Left lung (tissue), 10 donors: ENCODE results near the gene DCUN1D2. TPM values are rescaled to one million over a fixed set of nuclear protein-coding genes. Genes with fewer than 3 reads are reported as not detected.

Source experiments
- ATAC-seq: fragments of 200-7000 bp; cut with Tn5 transposase; one replicate; pipeline ENCODE4 v1.9.1; 2020; ENCODE audit warnings: moderate library complexity
- DNase-seq, 4 donors: peaks; one replicate each; pipeline ENCODE4 v3.0.0-alpha.2; 2013 to 2020
- H3K27ac ChIP-seq, 2 donors: fragments of 200-600 bp; sonication (generic) in 1 of 2; one replicate each; pipeline versions ENCODE4 v1.5.0 to v1.8.0; 2020 to 2021
- H3K27me3 ChIP-seq, 2 donors: fragments of 200-600 bp; sonication (generic) in 1 of 2; one replicate each; pipeline versions ENCODE4 v1.5.0 to v1.8.0; 2020 to 2021
- H3K36me3 ChIP-seq, 2 donors: fragments of 200-600 bp; sonication (generic) in 1 of 2; one replicate each; pipeline versions ENCODE4 v1.5.0 to v1.8.0; 2020 to 2021
- H3K4me1 ChIP-seq, 2 donors: fragments of 200-600 bp; one replicate each; pipeline ENCODE4 v1.8.0; 2021
- H3K4me3 ChIP-seq, 2 donors: fragments of 200-600 bp; sonication (generic) in 1 of 2; one replicate each; pipeline versions ENCODE4 v1.5.0 to v1.8.0; 2020 to 2021; ENCODE audit warnings: mild to moderate bottlenecking in 1 of 2
- H3K9me3 ChIP-seq, 2 donors: fragments of 200-600 bp; sonication (generic) in 1 of 2; one replicate each; pipeline versions ENCODE4 v1.5.0 to v1.8.0; 2020 to 2021
- CTCF ChIP-seq, 2 donors: fragments of 200-600 bp; sonication (generic) in 1 of 2; IDR thresholded peaks; one replicate each; pipeline versions ENCODE4 v1.5.0 to v1.8.0; 2021; ENCODE audit warnings: antibody characterized with exemption in 2 of 2
- intact Hi-C, 2 donors: fragments of 100-400 bp; cut with DNase I; formaldehyde crosslinking; loops; one replicate each; pipeline versions ENCODE4 v1.11.2 to v1.14.2; 2022
- polyA plus RNA-seq, 6 donors: library from polyadenylated mRNA; unstranded; fragments of 120-200 nt; gene quantifications; one replicate each; pipeline ENCODE4 v1.2.1, GENCODE V29; 2013; ENCODE audit not compliant: insufficient read length in 6 of 6
- total RNA-seq, 2 donors: library from RNA; stranded (reverse); fragmentation: NEBNext Ultra II Directional; extraction: Animal tissue kit (Norgen Biotek cat#: 25700); gene quantifications; one replicate each; pipeline ENCODE4 v1.2.1, GENCODE V29; 2021
- donor health status: DM: no; HTN: yes; CAD: no.
- donor health status: DM: no; HTN: no; CAD: no.

DCUN1D2 gene
- total and polyA plus RNA-seq, 8 donors, result 10.3 to 26.3 (median 19.2) TPM

GRCh38 chr13:113470073-113470472, 20.4 kb downstream of the DCUN1D2 start:
- H3K36me3 ChIP-seq, result peaks cover 0 to 49% of the 10 kb centered on the region in 2 donors
- ATAC-seq (no peak), DNase-seq (no peak)
- no peaks in the 10 kb centered on the region for H3K9me3 ChIP-seq
- no peaks in the 10 kb centered on the region for H3K27me3 ChIP-seq
- intact Hi-C loops, result no loop called here
- no peak for TF ChIP-seq CTCF (IDR thresholded peaks at IDR 0.05)
- H3K27ac ChIP-seq, result no peak overlapping the region
- peaks cover 0 to 18% of the 10 kb centered on the region in 2 donors for H3K4me1 ChIP-seq
- no peak overlapping the region for H3K4me3 ChIP-seq

GRCh38 chr13:113469582-113469981, 20.9 kb downstream of the DCUN1D2 start:
- intact Hi-C loops, result no loop called here
- H3K4me1 ChIP-seq, result peaks cover 0 to 15% of the 10 kb centered on the region in 2 donors

GRCh38 chr13:113468472-113469201, 21.9 kb downstream of the DCUN1D2 start:
- intact Hi-C loops, result no loop called here
- no peak for DNase-seq
- Histone ChIP-seq H3K9me3 (no peaks in the 10 kb centered on the region), H3K27me3 (no peaks in the 10 kb centered on the region), H3K4me1 (peaks cover 0 to 6% of the 10 kb centered on the region in 2 donors), H3K36me3 (peaks cover 0 to 47% of the 10 kb centered on the region in 2 donors), H3K27ac (no peak overlapping the region), H3K4me3 (no peak overlapping the region)
- no peak for ATAC-seq
- TF ChIP-seq CTCF (IDR thresholded peaks at IDR 0.05), result no peak

More at GRCh38 chr13:113469582-113469981, 20.9 kb downstream of the DCUN1D2 start:
- no peak for ATAC-seq
- Histone ChIP-seq H3K27me3 (no peaks in the 10 kb centered on the region), H3K9me3 (no peaks in the 10 kb centered on the region), H3K4me3 (no peak overlapping the region), H3K27ac (no peak overlapping the region), H3K36me3 (peaks cover 0 to 49% of the 10 kb centered on the region in 2 donors)
- no peak for TF ChIP-seq CTCF (IDR thresholded peaks at IDR 0.05)
- DNase-seq, result no peak

GRCh38 chr13:113468029-113468428, 22.5 kb downstream of the DCUN1D2 start:
- Histone ChIP-seq H3K4me3 (no peak overlapping the region), H3K9me3 (no peaks in the 10 kb centered on the region), H3K27me3 (no peaks in the 10 kb centered on the region), H3K4me1 (no peaks in the 10 kb centered on the region), H3K27ac (no peak overlapping the region), H3K36me3 (peaks cover 0 to 46% of the 10 kb centered on the region in 2 donors)
- no peak for DNase-seq
- no peak for TF ChIP-seq CTCF (IDR thresholded peaks at IDR 0.05)
- no peak for ATAC-seq
- intact Hi-C loops, result no loop called here

GRCh38 chr13:113466383-113466782, 24.1 kb downstream of the DCUN1D2 start:
- DNase-seq (no peak), ATAC-seq (no peak)
- Histone ChIP-seq H3K9me3 (no peaks in the 10 kb centered on the region), H3K27me3 (no peaks in the 10 kb centered on the region), H3K4me3 (no peak overlapping the region), H3K36me3 (peaks cover 0 to 37% of the 10 kb centered on the region in 2 donors), H3K27ac (no peak overlapping the region), H3K4me1 (no peaks in the 10 kb centered on the region)
- intact Hi-C loops, result no loop called here
- TF ChIP-seq CTCF (IDR thresholded peaks at IDR 0.05), result no peak
